Hematopoietic multipotent progenitor cell treated with erythropoietin and hydrocortisone succinate and interleukin-3 and kit ligand, for 6 days (in vitro differentiated cells): ENCODE data around the gene RUNX2.
A peak's percentile ranks its signal among the peaks of the same experiment; 100 is the strongest.
"Not testable (repeated sequence)": the region's sequence is repeated elsewhere in the genome, so short reads cannot be mapped to it uniquely, and the experiment has no call there.

Experiments used
- DNase-seq: peaks from one replicate; pipeline ENCODE4 v3.0.0-alpha.2; 2015

RUNX2 gene

GRCh38 chr6:45657226-45657625 is 329.1 kb downstream of the RUNX2 start:
- no peak for DNase-seq

- no peak for DNase-seq
Observed at GRCh38 chr6:45658400-45658799, 330.3 kb downstream of the RUNX2 start.

GRCh38 chr6:45658958-45659357 is 330.8 kb downstream of the RUNX2 start:
- no peak for DNase-seq

- no peak for DNase-seq
Observed at GRCh38 chr6:45661661-45662060, 333.5 kb downstream of the RUNX2 start.

- DNase-seq = peak; percentile 44
Observed at GRCh38 chr6:45663251-45664221, 335.4 kb downstream of the RUNX2 start.

- DNase-seq = no peak
Observed at GRCh38 chr6:45664707-45665106, 336.6 kb downstream of the RUNX2 start.

- peak; percentile 20 for DNase-seq
Observed at GRCh38 chr6:45665859-45666258, 337.7 kb downstream of the RUNX2 start.

- DNase-seq = peak; percentile 45
Observed at GRCh38 chr6:45666846-45667245, 338.7 kb downstream of the RUNX2 start.

- no peak for DNase-seq
Observed at GRCh38 chr6:45667300-45667699, 339.2 kb downstream of the RUNX2 start.

- DNase-seq = no peak
Observed at GRCh38 chr6:45667766-45668165, 339.6 kb downstream of the RUNX2 start.

GRCh38 chr6:45668705-45669104 is 340.6 kb downstream of the RUNX2 start:
- no peak for DNase-seq

GRCh38 chr6:45673167-45673566 is 345.0 kb downstream of the RUNX2 start:
- not testable (repeated sequence) for DNase-seq

GRCh38 chr6:45675166-45675565 is 347.0 kb downstream of the RUNX2 start:
- DNase-seq = not testable (repeated sequence)

- no peak for DNase-seq
Observed at GRCh38 chr6:45675634-45676033, 347.5 kb downstream of the RUNX2 start.

GRCh38 chr6:45676380-45676779 is 348.2 kb downstream of the RUNX2 start:
- no peak for DNase-seq

- DNase-seq = peak; percentile 76
Observed at GRCh38 chr6:45677381-45678284, 349.5 kb downstream of the RUNX2 start.

- no peak for DNase-seq
Observed at GRCh38 chr6:45678285-45678607, 350.1 kb downstream of the RUNX2 start.

GRCh38 chr6:45679163-45679562 is 351.0 kb downstream of the RUNX2 start:
- DNase-seq = no peak

- DNase-seq = no peak
Observed at GRCh38 chr6:45679631-45680030, 351.5 kb downstream of the RUNX2 start.

GRCh38 chr6:45681860-45682511 is 353.9 kb downstream of the RUNX2 start:
- DNase-seq = no peak

- DNase-seq = no peak
Observed at GRCh38 chr6:45684476-45684875, 356.3 kb downstream of the RUNX2 start.

- no peak for DNase-seq
Observed at GRCh38 chr6:45685076-45685475, 356.9 kb downstream of the RUNX2 start.
